ENCODE measurements around the gene FBXW4.

GRCh38 chr10:101614663-101615524, 80.1 kb downstream of the FBXW4 start:
- TF ChIP-seq CTCF (conservative IDR thresholded peaks at IDR 0.05 in 1 of 2, IDR thresholded peaks at IDR 0.05 in 1 of 2; ENCODE audit: low read depth in 1 of 2, low read length in 2 of 2) (no peak), EZH2 (IDR thresholded peaks at IDR 0.05; ENCODE audit: low read length, missing control alignments) (no peak)
